ENCODE results near the gene VPS37B. TPM values are rescaled to one million over a fixed set of nuclear protein-coding genes. Genes with fewer than 3 reads are reported as not detected.

The VPS37B gene
- total and polyA plus RNA-seq, 2 of the 8 experiments (the other 6 are each of a cell fraction or from before 2014, with no cell fraction given): 11.9 to 15.7 TPM

GRCh38 chr12:122886161-122886560 lies 9.8 kb downstream of the VPS37B start:
- WGBS, 2 experiments (ENCODE audit: extremely low coverage in 1 of 2, insufficient coverage in 1 of 2, insufficient read length in 1 of 2, insufficient replicate concordance in 2 of 2, low coverage in 1 of 2, low lambda C conversion rate in 2 of 2, missing lambda C conversion rate in 1 of 2): 92% methylated on average over 8 of the region's 8 CpGs; no CpG with 5 or more reads in 1 of the 2 experiments
- H3K36me3 ChIP-seq (ENCODE audit: control insufficient read depth in 2 of 4, insufficient read depth in 4 of 4, low read length in 3 of 4): no peaks in the 10 kb centered on the region
- H3K4me1 ChIP-seq (replicated peaks in 1 of 4; ENCODE audit: control insufficient read depth in 3 of 4, insufficient read depth in 4 of 4, low read length in 3 of 4): peaks cover 3 to 18% (median 8%) of the 10 kb centered on the region in 4 experiments; a peak in 6 of 7 replicates
- peaks cover 0 to 5% (median 0%) of the 10 kb centered on the region in 4 experiments; a peak in 3 of 7 replicates for H3K27me3 ChIP-seq (replicated peaks in 1 of 4; ENCODE audit: control insufficient read depth in 3 of 4, extremely low read depth in 1 of 4, insufficient read depth in 3 of 4, low read length in 3 of 4)
- no peak overlapping the region for H2BK15ac ChIP-seq (ENCODE audit: low read length)
- H3K23ac ChIP-seq (ENCODE audit: insufficient read length): no peak overlapping the region
- POLR2A ChIA-PET (ENCODE audit: partially characterized antibody): interaction anchor here (1.0 to 1.7 kb wide), 2 partner anchors 9 to 14 kb away, joined by 3 to 5 read pairs; no protein-coding TSS in a partner anchor
- peaks cover 9 to 25% of the 10 kb centered on the region in 2 experiments for H4K20me1 ChIP-seq (replicated peaks in 1 of 2; ENCODE audit: control insufficient read depth in 1 of 2, insufficient read depth in 2 of 2, low read length in 2 of 2)
- H2BK12ac ChIP-seq (ENCODE audit: low read depth, low read length): no peak overlapping the region
- H3K4ac ChIP-seq (replicated peaks; ENCODE audit: insufficient read length, low read depth, low read length): no peak overlapping the region
- H2AFZ ChIP-seq (ENCODE audit: low read length): no peak overlapping the region
- H3K23me2 ChIP-seq (ENCODE audit: low read depth, low read length): no peaks in the 10 kb centered on the region
- no peak overlapping the region for H3K4me2 ChIP-seq (ENCODE audit: insufficient read depth in 1 of 2, low read depth in 2 of 2, low read length in 2 of 2)
- no peak for FAIRE-seq
- CTCF ChIA-PET (ENCODE audit: partially characterized antibody): interaction anchor here (0.7 to 2.3 kb wide), 8 partner anchors 12 to 573 kb away, joined by 3 to 8 read pairs (median 3); no protein-coding TSS in a partner anchor
- H3K79me1 ChIP-seq (ENCODE audit: low read depth, low read length): peaks cover 5% of the 10 kb centered on the region; the same call in 1 of the 2 replicates
- H2BK5ac ChIP-seq (ENCODE audit: low read depth, low read length): no peak overlapping the region
- TF ChIP-seq CBX5 (IDR thresholded peaks at IDR 0.05; ENCODE audit: low read depth, low read length) (no peak), POLR2AphosphoS5 (IDR thresholded peaks at IDR 0.05; ENCODE audit: low read depth, low read length) (no peak), JUND (IDR thresholded peaks at IDR 0.05; ENCODE audit: low read length) (no peak), EGR1 (IDR thresholded peaks at IDR 0.05; ENCODE audit: borderline replicate concordance, low read depth, low read length) (no peak), CEBPB (IDR thresholded peaks at IDR 0.05; ENCODE audit: low read depth, low read length) (no peak), FOSL1 (IDR thresholded peaks at IDR 0.05; ENCODE audit: insufficient read depth, low read depth, low read length) (no peak), RXRA (IDR thresholded peaks at IDR 0.05; ENCODE audit: insufficient read depth, low read depth, low read length) (no peak), SIX5 (IDR thresholded peaks at IDR 0.05; ENCODE audit: low read depth, low read length) (no peak), HDAC2 (IDR thresholded peaks at IDR 0.05; ENCODE audit: borderline replicate concordance in 1 of 2, low read depth in 2 of 2, low read length in 2 of 2) (no peak), TAF1 (IDR thresholded peaks at IDR 0.05; ENCODE audit: low read depth, low read length) (no peak), ATF2 (IDR thresholded peaks at IDR 0.05; ENCODE audit: low read length) (no peak), SIRT6 (IDR thresholded peaks at IDR 0.05; ENCODE audit: low read length) (no peak)
- no peak overlapping the region for H4K5ac ChIP-seq (ENCODE audit: insufficient read length, low read depth, low read length)
- no peak overlapping the region for H3K18ac ChIP-seq (ENCODE audit: extremely low read depth, low read length)
- no peak overlapping the region for H2BK20ac ChIP-seq (ENCODE audit: low read length)
- no peak overlapping the region for H3K56ac ChIP-seq (replicated peaks; ENCODE audit: insufficient read length, low read depth, low read length)
- no peak overlapping the region for H3K27ac ChIP-seq (ENCODE audit: low read depth, low read length)
- no peak overlapping the region for H2BK120ac ChIP-seq (replicated peaks; ENCODE audit: low read depth, low read length)
- H3K4me3 ChIP-seq (ENCODE audit: extremely low read depth in 1 of 4, insufficient read depth in 2 of 4, low read depth in 3 of 4, low read length in 4 of 4): no peak overlapping the region
- H3K9me3 ChIP-seq (ENCODE audit: insufficient read depth in 2 of 2, low read depth in 1 of 2, low read length in 1 of 2): no peaks in the 10 kb centered on the region
- no peak overlapping the region for H2AK5ac ChIP-seq (ENCODE audit: low read depth, low read length)
- no peak for DNase-seq (ENCODE audit: low read depth in 1 of 2, low spot score in 2 of 2)
- no peak overlapping the region for H4K8ac ChIP-seq (ENCODE audit: extremely low read depth, insufficient read depth, low read length)
- H3K9ac ChIP-seq (replicated peaks in 1 of 4; ENCODE audit: extremely low read depth in 1 of 4, low read depth in 3 of 4, low read length in 3 of 4): no peak overlapping the region
- H3K14ac ChIP-seq (ENCODE audit: insufficient read length): no peak overlapping the region
- H4K91ac ChIP-seq (replicated peaks; ENCODE audit: insufficient read length, low read length): no peak overlapping the region
- H3K79me2 ChIP-seq (ENCODE audit: control insufficient read depth in 1 of 2, insufficient read depth in 2 of 2, low read length in 2 of 2): peaks cover 0 to 50% of the 10 kb centered on the region in 2 experiments; a peak in 3 of 4 replicates

Data from H1 (cell line).